Hematopoietic multipotent progenitor cell (in vitro differentiated cells): ENCODE results near the gene KLHL25. TPM values are rescaled to one million over a fixed set of nuclear protein-coding genes. Genes with fewer than 3 reads are reported as not detected.

Experiments
- DNase-seq, 3 donors: peaks; one replicate each; pipeline ENCODE4 v3.0.0-alpha.2; 2011 to 2015; ENCODE audit warnings: low read depth in 2 of 3, low spot score in 2 of 3
- total RNA-seq: library from RNA; depleted of rRNA; stranded (reverse); fragments of >200 nt; gene quantifications from one replicate; pipeline ENCODE4 v1.2.3, GENCODE V29; 2012

Gene KLHL25
- total RNA-seq, 1 donor = 2.4 TPM

DNA sequence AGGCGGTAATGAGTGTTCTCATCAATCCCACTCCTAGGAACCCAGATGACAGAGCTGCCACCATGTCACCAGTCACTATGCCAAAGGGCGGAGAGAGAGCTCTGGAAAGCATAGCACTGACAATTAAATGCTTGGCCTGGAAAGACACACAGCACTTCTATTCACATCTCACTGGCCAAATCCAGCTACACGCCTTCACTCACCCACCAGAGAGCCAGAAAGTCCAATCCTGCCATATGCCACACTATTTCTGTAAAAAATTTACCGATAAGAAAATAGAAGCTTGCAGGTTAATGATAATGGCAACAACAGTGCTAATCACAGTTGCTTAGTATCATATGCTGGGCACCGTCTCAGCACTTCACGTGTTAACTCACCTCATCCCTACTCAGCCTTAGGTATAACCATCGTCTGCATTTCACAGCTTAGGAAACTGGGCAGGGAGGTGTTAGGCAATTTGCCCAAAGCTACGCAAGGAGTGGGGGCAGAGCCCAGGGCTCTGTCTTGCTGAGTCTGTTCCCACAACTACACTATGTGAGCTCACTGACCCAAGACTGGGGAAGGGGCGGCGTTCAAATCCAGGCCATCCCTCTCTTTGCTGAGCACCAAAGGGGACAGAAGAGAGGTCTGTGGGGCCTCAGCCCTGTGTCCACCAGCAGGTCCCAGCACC, 16.5 kb downstream of the KLHL25 start:
- no peak for DNase-seq

- no peak for DNase-seq
Observed at GRCh38 chr15:85777250-85778106, 17.2 kb downstream of the KLHL25 start.

- no peak for DNase-seq
Observed at GRCh38 chr15:85773970-85774369, 20.8 kb downstream of the KLHL25 start.

GRCh38 chr15:85773249-85773648, 21.5 kb downstream of the KLHL25 start:
- DNase-seq = no peak

DNA sequence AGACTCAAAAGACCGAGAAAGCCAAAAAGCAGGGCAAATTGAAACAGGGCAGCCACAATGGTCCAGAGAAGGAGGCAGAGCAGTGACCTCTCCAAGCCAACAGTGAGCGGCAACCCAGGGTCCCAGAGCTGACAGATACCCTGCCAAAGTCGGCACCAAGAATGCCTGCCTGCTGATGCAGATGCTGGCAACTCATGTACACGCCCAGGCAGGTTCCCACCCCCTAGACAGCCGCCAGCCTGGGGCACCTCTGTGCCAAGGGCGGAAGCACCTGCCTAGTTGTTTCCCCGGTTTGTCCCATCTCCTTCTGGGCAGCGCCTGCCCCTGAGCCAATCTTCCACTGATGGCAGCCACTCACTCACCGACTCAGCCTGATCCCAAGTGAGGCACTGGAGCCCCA, 22.1 kb downstream of the KLHL25 start:
- no peak for DNase-seq

DNA sequence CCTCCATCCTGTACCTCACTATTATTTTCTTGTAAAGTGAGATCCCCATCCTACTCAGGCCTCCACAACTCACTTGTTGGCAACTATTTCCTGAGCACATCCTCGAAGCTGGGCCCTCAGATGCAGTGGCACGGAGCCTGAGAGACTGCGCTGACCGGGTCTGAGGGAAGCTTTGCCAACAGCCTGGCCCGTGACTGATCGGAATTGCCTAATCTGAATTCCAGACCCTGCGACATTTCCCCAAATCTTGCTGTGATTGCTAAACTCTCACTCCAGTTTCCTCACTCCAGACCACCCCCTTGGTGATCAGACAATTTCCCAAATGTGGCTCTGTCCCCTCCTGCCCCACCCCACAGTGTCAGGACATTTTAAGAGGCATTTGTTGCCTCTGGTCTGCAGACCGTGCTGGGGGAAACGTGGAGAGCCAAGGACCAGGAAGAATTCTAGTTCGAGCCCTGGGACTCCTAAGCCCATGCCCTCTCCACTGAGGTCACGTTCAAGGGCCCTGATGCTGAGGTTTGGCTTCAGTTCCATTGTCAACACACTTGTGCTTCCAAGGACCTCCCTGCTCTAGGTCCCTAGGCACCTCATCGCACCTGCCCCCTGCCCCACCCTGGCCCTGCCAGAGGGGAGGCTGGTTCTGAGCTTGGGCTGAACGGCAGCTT, 22.8 kb downstream of the KLHL25 start:
- no peak for DNase-seq

DNA sequence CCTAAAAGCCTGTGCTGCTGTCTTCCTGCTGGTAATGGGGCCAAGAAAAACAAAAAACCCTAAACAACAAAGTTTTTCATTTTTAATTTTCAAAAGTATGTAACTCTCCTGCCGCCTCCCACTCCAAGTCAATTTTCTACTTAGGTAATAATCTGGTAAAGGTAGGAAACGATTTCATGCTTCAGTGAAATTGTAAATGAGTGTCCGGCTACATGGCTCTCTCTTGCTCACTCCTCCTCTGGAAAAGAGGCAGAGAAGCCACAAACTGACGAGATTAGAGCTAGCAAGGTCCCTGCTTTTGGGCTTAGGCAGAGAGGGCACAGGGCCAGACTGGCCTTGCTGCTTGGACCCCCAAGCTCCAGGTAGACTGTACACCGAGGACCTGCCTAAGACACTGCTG, 23.5 kb downstream of the KLHL25 start:
- no peak for DNase-seq

GRCh38 chr15:85770096-85771041, 24.4 kb downstream of the KLHL25 start:
- no peak for DNase-seq

GRCh38 chr15:85769182-85769900, 25.4 kb downstream of the KLHL25 start:
- DNase-seq = no peak

DNA sequence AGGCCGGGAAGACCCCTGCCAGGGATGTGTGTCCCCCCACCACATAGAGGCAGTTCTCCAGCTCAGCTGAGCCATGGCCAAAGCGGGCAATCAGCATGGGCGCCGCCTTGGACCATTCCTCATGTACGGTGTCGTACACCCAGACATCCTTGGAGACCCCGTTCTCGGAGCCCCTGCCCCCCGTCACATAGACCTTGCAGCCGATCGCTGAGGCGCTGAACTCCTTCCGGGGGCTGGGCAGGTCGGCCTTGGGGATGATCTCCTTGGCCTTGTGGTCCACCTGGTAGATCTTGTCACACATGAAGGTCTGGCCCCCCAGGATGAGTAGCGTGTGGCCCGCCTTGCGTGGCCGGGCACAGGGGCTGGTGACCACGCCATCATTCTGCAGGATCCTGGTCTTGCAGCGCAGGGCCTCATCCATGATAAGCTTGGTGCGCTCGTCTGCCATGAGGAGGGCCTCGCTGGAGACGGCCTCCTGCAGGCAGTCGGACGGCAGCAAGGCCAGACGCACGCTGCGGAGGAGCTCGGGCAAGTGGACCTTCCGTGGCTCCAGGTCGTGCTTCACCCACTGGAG, 26.0 kb downstream of the KLHL25 start:
- no peak for DNase-seq

GRCh38 chr15:85767785-85768529, 26.8 kb downstream of the KLHL25 start:
- no peak for DNase-seq

DNA sequence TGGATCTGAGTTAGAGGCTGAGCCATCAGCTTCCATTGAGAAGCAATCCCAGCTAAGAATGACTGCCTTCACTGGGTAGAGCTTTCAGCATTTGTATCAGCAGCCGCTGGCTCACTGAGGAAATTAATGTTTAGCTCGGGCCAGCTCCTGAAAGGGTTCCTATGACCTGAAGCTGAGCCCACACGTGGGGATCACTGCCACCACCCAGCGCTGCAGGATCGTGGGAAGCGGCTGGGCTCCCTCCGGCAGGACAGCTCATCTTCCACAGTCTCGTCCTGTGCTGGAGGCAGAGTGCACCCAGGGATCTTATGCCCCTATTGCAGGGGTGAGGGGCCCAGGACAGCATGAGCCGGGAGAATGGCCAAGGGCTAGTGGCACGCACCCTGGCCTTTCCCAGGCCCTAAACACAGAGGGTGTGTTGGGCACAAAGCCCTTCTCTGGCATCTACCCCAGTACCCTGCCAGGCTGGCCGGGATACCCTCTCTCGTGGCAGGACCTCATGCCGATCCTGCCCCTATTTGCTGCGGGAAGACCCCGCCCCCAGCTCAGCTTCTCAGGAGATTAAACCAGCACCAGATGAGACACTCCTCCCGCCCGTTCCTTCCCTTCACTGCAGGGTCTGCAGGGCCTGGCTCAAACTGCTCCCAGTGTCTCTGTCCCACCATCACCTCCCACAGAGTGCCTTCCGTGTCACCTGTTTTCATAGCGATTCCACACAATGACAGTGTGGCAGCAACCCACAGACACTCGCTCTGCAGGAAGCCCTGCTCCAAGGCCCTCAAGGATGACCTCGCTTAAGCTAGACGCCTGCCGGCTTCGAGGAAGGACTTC, 28.5 kb downstream of the KLHL25 start:
- no peak for DNase-seq

DNA sequence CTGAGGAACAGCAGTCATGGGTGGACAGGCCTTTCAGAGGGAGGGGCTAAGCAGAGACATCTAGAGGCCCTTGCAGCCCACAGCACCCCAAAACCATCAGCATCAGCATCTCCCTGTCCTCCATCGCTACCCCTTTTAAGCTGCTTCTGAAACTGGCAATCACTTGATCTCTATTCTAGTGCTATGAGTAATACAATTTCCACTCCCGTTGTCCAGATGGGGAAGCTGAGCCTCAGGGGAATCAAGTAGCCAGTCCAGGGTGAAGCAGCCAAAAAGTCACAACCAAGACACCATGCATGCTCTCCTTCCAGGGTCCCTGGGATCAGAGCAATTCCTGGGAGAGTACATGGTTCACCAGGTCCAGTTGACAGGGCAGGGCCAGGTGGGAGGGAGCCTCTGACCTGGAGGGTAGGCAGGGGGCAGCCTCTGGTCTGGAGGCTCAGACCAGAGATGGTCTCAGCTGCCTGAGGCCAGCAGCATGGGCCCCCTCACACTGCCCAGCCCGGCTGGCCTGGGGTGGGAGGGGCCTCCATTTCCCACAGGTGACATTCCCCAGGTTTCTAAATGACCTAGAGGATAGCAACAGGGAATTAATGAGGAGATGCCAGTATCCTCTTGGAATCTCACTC, 30.0 kb downstream of the KLHL25 start:
- no peak for DNase-seq

DNA sequence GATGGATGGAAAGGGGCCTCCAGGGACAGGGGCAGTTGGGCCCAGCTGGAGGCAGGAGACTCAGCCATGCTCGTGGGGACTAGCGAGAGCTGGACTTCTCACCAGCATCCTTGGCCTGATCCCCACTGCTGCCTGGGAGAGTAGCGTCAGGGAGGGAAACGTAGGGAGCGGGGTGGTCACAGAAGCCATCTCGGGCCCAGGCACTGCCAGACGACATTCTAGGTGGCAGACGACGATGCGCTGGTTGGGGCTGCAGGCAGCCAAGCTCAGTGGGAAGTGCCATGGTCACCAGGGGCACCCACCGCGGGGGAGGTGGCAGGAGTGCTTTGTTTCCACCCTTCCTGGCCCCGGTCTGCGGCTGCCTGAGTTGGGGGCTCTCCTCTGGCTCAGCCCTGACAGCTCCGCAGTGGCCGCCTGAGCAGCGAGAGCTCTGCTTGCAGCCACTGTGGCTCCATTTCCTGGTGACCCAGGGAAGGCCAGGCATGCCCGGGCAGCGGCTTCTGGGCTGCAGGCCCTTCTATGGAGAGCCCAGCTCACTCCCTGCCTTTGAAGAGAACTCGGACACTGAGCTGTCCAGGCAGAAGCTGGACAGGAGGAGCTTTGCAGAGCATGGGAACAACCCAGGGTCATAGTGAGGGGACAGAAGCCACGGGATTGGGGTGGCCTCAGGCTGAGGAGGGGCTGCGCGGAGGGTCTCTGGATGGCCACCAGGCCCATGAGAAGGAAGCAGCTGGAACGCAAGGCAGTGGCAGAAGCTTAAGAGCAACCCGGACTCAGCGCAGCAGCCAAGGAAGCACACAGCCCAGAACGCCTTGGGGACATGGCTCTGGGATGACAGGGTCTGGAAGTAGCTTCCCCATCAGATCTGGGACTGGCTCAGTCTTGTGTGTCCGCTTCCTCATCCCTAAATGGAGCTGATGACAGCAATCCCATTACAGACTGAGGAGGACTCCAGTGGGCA, 30.8 kb downstream of the KLHL25 start:
- no peak for DNase-seq

- no peak for DNase-seq
Observed at GRCh38 chr15:85763157-85763556, 31.6 kb downstream of the KLHL25 start.

DNA sequence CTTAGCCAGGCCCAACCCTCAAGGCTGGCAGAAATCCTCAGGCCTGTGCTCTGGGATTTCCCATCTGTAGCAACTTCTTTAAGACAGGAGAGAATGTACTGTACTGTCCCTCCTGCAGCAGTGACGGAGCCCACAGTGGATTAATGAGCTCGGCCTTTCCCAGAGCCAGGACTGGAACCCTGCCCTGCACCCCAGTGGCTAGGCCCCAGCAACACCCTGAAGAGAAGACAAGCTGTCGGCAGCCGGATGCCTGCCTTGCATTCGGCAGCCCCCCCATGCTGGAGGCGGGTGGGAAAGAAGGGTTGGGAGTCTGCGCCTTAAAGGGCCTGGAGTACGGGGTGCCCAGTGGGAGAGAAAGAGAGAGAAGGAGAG, 32.0 kb downstream of the KLHL25 start:
- DNase-seq = no peak
